ENCODE data around the gene TFEC. TPM values are rescaled to one million over a fixed set of nuclear protein-coding genes. Genes with fewer than 3 reads are reported as not detected.

TFEC gene
- total RNA-seq, 1 donor from 2014 or later: 0.06 TPM

GRCh38 chr7:115995701-115996100 lies 34.9 kb downstream of the TFEC start:
- no peaks in the 10 kb centered on the region for H3K36me3 ChIP-seq
- peaks cover 9% of the 10 kb centered on the region for H3K27me3 Mint-ChIP-seq (ENCODE audit: insufficient read depth, low read depth)
- H3K4me3 Mint-ChIP-seq: no peak overlapping the region
- H3K79me2 ChIP-seq (ENCODE audit: low read depth): no peaks in the 10 kb centered on the region
- no peaks in the 10 kb centered on the region for H3K9me3 ChIP-seq (ENCODE audit: low read depth)
- no peak overlapping the region for H3K4me2 ChIP-seq
- H3K4me1 Mint-ChIP-seq: no peaks in the 10 kb centered on the region
- H3K9ac ChIP-seq: no peak overlapping the region
- no peaks in the 10 kb centered on the region for H3K27me3 ChIP-seq
- H2AFZ ChIP-seq (replicated peaks): no peak overlapping the region
- no peak for TF ChIP-seq EZH2phosphoT487 (IDR thresholded peaks at IDR 0.05)
- TF ChIP-seq EZH2 (IDR thresholded peaks at IDR 0.05): no peak
- no peak for TF ChIP-seq CTCF (IDR thresholded peaks at IDR 0.05)
- DNase-seq (ENCODE audit: low spot score): no peak
- no peaks in the 10 kb centered on the region for H3K36me3 Mint-ChIP-seq
- H3K4me3 ChIP-seq: no peak overlapping the region
- H3K4me1 ChIP-seq: no peaks in the 10 kb centered on the region
- H3F3A ChIP-seq (ENCODE audit: low read depth): no peaks in the 10 kb centered on the region
- H3K27ac Mint-ChIP-seq: no peak overlapping the region
- H3K9me3 Mint-ChIP-seq: peaks cover 6% of the 10 kb centered on the region
- H4K20me1 ChIP-seq (ENCODE audit: low read depth): no peaks in the 10 kb centered on the region
- no peak overlapping the region for H3K27ac ChIP-seq

GRCh38 chr7:115988401-115988800 lies 42.2 kb downstream of the TFEC start:
- peaks cover 4% of the 10 kb centered on the region for H3K27me3 Mint-ChIP-seq (ENCODE audit: insufficient read depth, low read depth)
- no peak overlapping the region for H3K27ac ChIP-seq
- no peaks in the 10 kb centered on the region for H3K27me3 ChIP-seq
- no peaks in the 10 kb centered on the region for H3K79me2 ChIP-seq (ENCODE audit: low read depth)
- no peaks in the 10 kb centered on the region for H3K9me3 ChIP-seq (ENCODE audit: low read depth)
- no peaks in the 10 kb centered on the region for H3F3A ChIP-seq (ENCODE audit: low read depth)
- H3K9ac ChIP-seq: no peak overlapping the region
- no peak for TF ChIP-seq EZH2 (IDR thresholded peaks at IDR 0.05)
- no peak for TF ChIP-seq CTCF (IDR thresholded peaks at IDR 0.05)
- H3K4me2 ChIP-seq: no peak overlapping the region
- no peaks in the 10 kb centered on the region for H3K36me3 Mint-ChIP-seq
- H2AFZ ChIP-seq (replicated peaks): no peak overlapping the region
- no peak for DNase-seq (ENCODE audit: low spot score)
- no peak overlapping the region for H3K4me3 Mint-ChIP-seq
- H3K4me1 ChIP-seq: no peaks in the 10 kb centered on the region
- H3K9me3 Mint-ChIP-seq: peaks cover 2% of the 10 kb centered on the region
- H3K36me3 ChIP-seq: no peaks in the 10 kb centered on the region
- no peaks in the 10 kb centered on the region for H4K20me1 ChIP-seq (ENCODE audit: low read depth)
- no peak overlapping the region for H3K4me3 ChIP-seq
- H3K27ac Mint-ChIP-seq: no peak overlapping the region
- no peaks in the 10 kb centered on the region for H3K4me1 Mint-ChIP-seq

- H3K4me1 ChIP-seq: no peaks in the 10 kb centered on the region
- Mint-ChIP-seq H3K27me3 (ENCODE audit: insufficient read depth, low read depth) (peaks cover 4% of the 10 kb centered on the region), H3K9me3 (peaks cover 2% of the 10 kb centered on the region), H3K36me3 (no peaks in the 10 kb centered on the region), H3K27ac (no peak overlapping the region), H3K4me1 (no peaks in the 10 kb centered on the region), H3K4me3 (no peak overlapping the region)
- no peaks in the 10 kb centered on the region for H3K36me3 ChIP-seq
- no peak overlapping the region for H3K4me3 ChIP-seq
- no peak overlapping the region for H3K27ac ChIP-seq
- H3K27me3 ChIP-seq: no peaks in the 10 kb centered on the region
- no peak overlapping the region for H3K4me2 ChIP-seq
- no peak overlapping the region for H2AFZ ChIP-seq (replicated peaks)
- no peaks in the 10 kb centered on the region for H4K20me1 ChIP-seq (ENCODE audit: low read depth)
- TF ChIP-seq EZH2 (IDR thresholded peaks at IDR 0.05): no peak
- TF ChIP-seq CTCF (IDR thresholded peaks at IDR 0.05): no peak
- no peak for TF ChIP-seq EZH2phosphoT487 (IDR thresholded peaks at IDR 0.05)
- H3K9me3 ChIP-seq (ENCODE audit: low read depth): no peaks in the 10 kb centered on the region
- H3K79me2 ChIP-seq (ENCODE audit: low read depth): no peaks in the 10 kb centered on the region
- no peak overlapping the region for H3K9ac ChIP-seq
- no peaks in the 10 kb centered on the region for H3F3A ChIP-seq (ENCODE audit: low read depth)
- no peak for DNase-seq (ENCODE audit: low spot score)
Observed at GRCh38 chr7:115987486-115987885, 43.1 kb downstream of the TFEC start.

GRCh38 chr7:115984105-115984504 lies 46.5 kb downstream of the TFEC start:
- no peak for DNase-seq (ENCODE audit: low spot score)
- Histone ChIP-seq H4K20me1 (ENCODE audit: low read depth) (no peaks in the 10 kb centered on the region), H3K27me3 (no peaks in the 10 kb centered on the region), H3K9me3 (ENCODE audit: low read depth) (no peaks in the 10 kb centered on the region), H2AFZ (replicated peaks) (no peak overlapping the region), H3K4me2 (no peak overlapping the region), H3K36me3 (no peaks in the 10 kb centered on the region), H3K27ac (no peak overlapping the region), H3K4me3 (no peak overlapping the region), H3K4me1 (no peaks in the 10 kb centered on the region), H3K9ac (no peak overlapping the region), H3K79me2 (ENCODE audit: low read depth) (no peaks in the 10 kb centered on the region), H3F3A (ENCODE audit: low read depth) (no peaks in the 10 kb centered on the region)
- no peaks in the 10 kb centered on the region for H3K27me3 Mint-ChIP-seq (ENCODE audit: insufficient read depth, low read depth)
- no peaks in the 10 kb centered on the region for H3K36me3 Mint-ChIP-seq
- H3K4me3 Mint-ChIP-seq: no peak overlapping the region
- TF ChIP-seq EZH2phosphoT487 (IDR thresholded peaks at IDR 0.05) (no peak), EZH2 (IDR thresholded peaks at IDR 0.05) (no peak), CTCF (IDR thresholded peaks at IDR 0.05) (no peak)
- H3K4me1 Mint-ChIP-seq: no peaks in the 10 kb centered on the region
- H3K27ac Mint-ChIP-seq: no peak overlapping the region
- H3K9me3 Mint-ChIP-seq: no peaks in the 10 kb centered on the region

All from neural progenitor cell (in vitro differentiated cells).